SU-DHL-6 (cell line): ENCODE measurements around the gene AKR1D1.

ENCODE experiments used
- EZH2phosphoT487 ChIP-seq: fragments of 200-600 bp; sonication (generic), shearing (Covaris generic); conservative IDR thresholded peaks from 2 replicates; pipeline ENCODE4 v1.6.1; 2018; ENCODE audit warnings: mild to moderate bottlenecking, antibody characterized with exemption, low read length, moderate library complexity, mixed read lengths
- TF ChIP-seq, protein P1 (sequence below): fragments of 200-600 bp; sonication (generic); IDR thresholded peaks from one replicate; pipeline ENCODE4 v1.5.1; 2017; ENCODE audit warnings: antibody characterized with exemption, mild to moderate bottlenecking, low read length, moderate library complexity; ENCODE audit not compliant: insufficient read depth, poor library complexity, severe bottlenecking

DNA sequence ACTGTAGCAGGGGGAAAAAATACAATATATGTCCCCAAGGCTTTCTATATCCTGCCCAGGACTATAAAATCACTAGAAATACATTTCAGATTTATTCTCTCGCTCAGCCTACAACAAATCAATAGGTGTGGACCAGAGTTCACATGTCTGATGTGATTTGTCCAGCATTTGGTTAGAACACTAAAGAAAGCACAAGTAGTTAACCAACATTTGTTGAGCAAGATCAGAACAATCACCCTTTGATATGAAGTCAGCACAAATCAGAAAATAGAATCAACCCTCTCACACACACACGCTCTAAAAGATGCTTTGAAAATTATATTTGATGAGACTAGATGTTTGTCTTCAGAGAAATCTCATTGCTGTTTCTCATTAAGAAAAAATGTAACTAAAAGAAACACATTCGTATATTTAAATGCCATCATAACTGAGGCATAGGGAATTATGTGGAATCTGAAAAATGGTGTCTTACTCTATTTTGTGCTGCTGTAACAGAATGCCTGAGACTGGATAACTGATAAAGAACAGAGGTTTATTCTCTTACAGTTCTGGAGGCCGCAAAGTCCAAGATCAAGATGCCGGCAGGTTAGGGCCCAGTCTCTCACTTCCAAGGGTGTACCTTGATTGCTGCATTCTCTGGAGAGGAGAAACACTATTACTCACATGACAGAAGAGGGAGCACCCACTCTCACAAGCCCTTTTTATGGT is 10.5 kb downstream of the AKR1D1 start:
- no peak for TF ChIP-seq EZH2phosphoT487
- TF ChIP-seq, protein P1, sequence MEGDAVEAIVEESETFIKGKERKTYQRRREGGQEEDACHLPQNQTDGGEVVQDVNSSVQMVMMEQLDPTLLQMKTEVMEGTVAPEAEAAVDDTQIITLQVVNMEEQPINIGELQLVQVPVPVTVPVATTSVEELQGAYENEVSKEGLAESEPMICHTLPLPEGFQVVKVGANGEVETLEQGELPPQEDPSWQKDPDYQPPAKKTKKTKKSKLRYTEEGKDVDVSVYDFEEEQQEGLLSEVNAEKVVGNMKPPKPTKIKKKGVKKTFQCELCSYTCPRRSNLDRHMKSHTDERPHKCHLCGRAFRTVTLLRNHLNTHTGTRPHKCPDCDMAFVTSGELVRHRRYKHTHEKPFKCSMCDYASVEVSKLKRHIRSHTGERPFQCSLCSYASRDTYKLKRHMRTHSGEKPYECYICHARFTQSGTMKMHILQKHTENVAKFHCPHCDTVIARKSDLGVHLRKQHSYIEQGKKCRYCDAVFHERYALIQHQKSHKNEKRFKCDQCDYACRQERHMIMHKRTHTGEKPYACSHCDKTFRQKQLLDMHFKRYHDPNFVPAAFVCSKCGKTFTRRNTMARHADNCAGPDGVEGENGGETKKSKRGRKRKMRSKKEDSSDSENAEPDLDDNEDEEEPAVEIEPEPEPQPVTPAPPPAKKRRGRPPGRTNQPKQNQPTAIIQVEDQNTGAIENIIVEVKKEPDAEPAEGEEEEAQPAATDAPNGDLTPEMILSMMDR: no peak
